PC-3 (cell line): Measurements from ENCODE around the gene ECEL1. TPM values are rescaled to one million over a fixed set of nuclear protein-coding genes. Genes with fewer than 3 reads are reported as not detected.

Experiments
- ATAC-seq: fragments of 200-7000 bp; cut with Tn5 transposase; 2 replicates; pipeline ENCODE4 v1.9.1; 2020; ENCODE audit warnings: mild to moderate bottlenecking, moderate library complexity
- BruUV-seq: library from RNA; stranded (reverse); fragments of 400-500 nt; replicated peaks from 2 replicates; lab custom pipeline; 2021; lab: Mats Ljungman, UMichigan
- CTCF ChIA-PET: fragments of 300-600 bp; sonication (Branson Sonifier 250); formaldehyde crosslinking; loops from one replicate; lab custom pipeline; 2022; ENCODE audit warnings: antibody characterized with exemption; lab: Charles Lee
- POLR2A ChIA-PET: fragments of 300-600 bp; sonication (Branson Sonifier 250); formaldehyde crosslinking; loops from one replicate; lab custom pipeline; 2022; ENCODE audit warnings: antibody characterized with exemption; ENCODE audit not compliant: unreplicated experiment; lab: Charles Lee
- DNase-seq: peaks from one replicate; pipeline ENCODE4 v3.0.0-alpha.2; 2015
- H2AFZ ChIP-seq: fragments of 300-600 bp; sonication (generic); 2 replicates; pipeline ENCODE4 v1.6.0; 2016; ENCODE audit warnings: antibody characterized with exemption, low read length
- H3F3A ChIP-seq: fragments of 300-600 bp; sonication (generic); one replicate; pipeline ENCODE4 v1.6.0; 2017; ENCODE audit warnings: antibody characterized with exemption, low read length, control low read depth, mild to moderate bottlenecking; ENCODE audit not compliant: unreplicated experiment
- H3K27ac ChIP-seq: fragments of 300-600 bp; sonication (generic); 2 replicates; pipeline ENCODE4 v1.5.1; 2016; ENCODE audit warnings: mild to moderate bottlenecking, low read length
- H3K27me3 ChIP-seq: fragments of 300-600 bp; sonication (generic); 2 replicates; pipeline ENCODE4 v1.6.1; 2016; ENCODE audit warnings: low read length, mixed read lengths
- H3K36me3 ChIP-seq: fragments of 300-600 bp; sonication (generic); 2 replicates; pipeline ENCODE4 v1.6.1; 2016; ENCODE audit warnings: low read depth, mixed run types, low read length, mixed read lengths
- H3K4me1 ChIP-seq: fragments of 300-600 bp; sonication (generic); 2 replicates; pipeline ENCODE4 v1.5.1; 2016; ENCODE audit warnings: low read length; ENCODE audit not compliant: insufficient read depth
- H3K4me2 ChIP-seq: fragments of 300-600 bp; sonication (generic); 2 replicates; pipeline ENCODE4 v1.6.0; 2016; ENCODE audit warnings: low read length
- H3K4me3 ChIP-seq: fragments of 300-600 bp; sonication (generic); 2 replicates; pipeline ENCODE4 v1.5.1; 2016; ENCODE audit warnings: mild to moderate bottlenecking, low read length, mixed read lengths
- H3K79me2 ChIP-seq: fragments of 300-600 bp; sonication (generic); 2 replicates; pipeline ENCODE4 v1.6.1; 2017; ENCODE audit warnings: low read length, mixed read lengths
- H3K9ac ChIP-seq: fragments of 300-600 bp; sonication (generic); 2 replicates; pipeline ENCODE4 v1.6.0; 2016; ENCODE audit warnings: mild to moderate bottlenecking, low read length
- H3K9me2 ChIP-seq: fragments of 300-600 bp; sonication (generic); replicated peaks from 2 replicates; pipeline ENCODE4 v1.6.1; 2016; ENCODE audit warnings: mixed run types, low read length, mixed read lengths
- H3K9me3 ChIP-seq: fragments of 300-600 bp; sonication (generic); 2 replicates; pipeline ENCODE4 v1.6.1; 2016; ENCODE audit warnings: low read length, mixed read lengths
- H4K20me1 ChIP-seq: fragments of 300-600 bp; sonication (generic); 2 replicates; pipeline ENCODE4 v1.6.1; 2016; ENCODE audit warnings: low read length, mixed read lengths
- EZH2 ChIP-seq: fragments of 300-600 bp; sonication (generic); IDR thresholded peaks from one replicate; pipeline ENCODE4 v1.6.1; 2017; ENCODE audit warnings: antibody characterized with exemption, mild to moderate bottlenecking, low read length; ENCODE audit not compliant: unreplicated experiment
- EZH2phosphoT487 ChIP-seq: fragments of 300-600 bp; sonication (generic); IDR thresholded peaks from 2 replicates; pipeline ENCODE4 v1.6.1; 2018; ENCODE audit warnings: mild to moderate bottlenecking, antibody characterized with exemption, low read length, borderline replicate concordance
- intact Hi-C: fragments of 100-400 bp; cut with micrococcal nuclease; formaldehyde crosslinking; loops from 2 replicates; pipeline ENCODE4 v1.9.0; 2023
- total RNA-seq: library from RNA; depleted of rRNA; stranded (reverse); fragments of >200 nt; gene quantifications from 2 replicates; pipeline ENCODE4 v1.2.3, GENCODE V29; 2014; rRNA removed
- TF ChIP-seq, protein P1 (sequence below): fragments of 300-600 bp; sonication (generic); conservative IDR thresholded peaks from 2 replicates; pipeline ENCODE4 v1.5.1; 2017; ENCODE audit warnings: antibody characterized with exemption, low read depth, mild to moderate bottlenecking, low read length

Gene ECEL1
- total RNA-seq, 1 experiment from 2014 or later: not detected

DNA sequence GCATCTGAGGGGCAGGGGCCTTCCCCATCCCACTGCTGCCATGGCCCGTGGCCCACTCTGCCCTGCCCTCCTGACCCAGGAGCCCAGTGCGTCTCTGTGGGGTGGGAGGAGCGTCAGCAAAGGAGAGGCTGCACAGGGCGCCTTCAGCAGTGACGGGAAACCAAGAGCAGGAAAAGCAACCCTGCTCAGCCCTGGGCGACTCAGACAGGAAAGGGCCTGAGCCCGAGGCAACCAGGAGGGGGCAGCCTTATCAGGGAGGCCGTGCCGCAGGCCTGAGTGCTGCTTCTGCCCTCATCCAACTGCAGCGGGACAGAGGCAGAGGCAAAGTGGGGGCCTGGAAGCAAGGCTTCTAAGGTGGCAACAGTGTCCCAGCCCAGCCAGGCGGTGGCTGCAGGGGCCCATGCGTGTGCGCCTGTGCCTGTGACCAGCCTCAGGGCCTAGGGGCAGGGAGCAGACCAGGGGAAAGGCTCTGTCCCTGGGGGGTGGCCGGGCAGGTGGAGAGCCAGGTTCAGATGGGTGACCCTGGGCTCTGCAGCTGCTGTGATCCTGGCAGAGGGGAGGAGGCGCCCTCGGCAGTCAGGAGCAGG lies 54.9 kb downstream of the ECEL1 start:
- Histone ChIP-seq H3K27ac (no peak overlapping the region), H2AFZ (no peak overlapping the region), H3K79me2 (no peaks in the 10 kb centered on the region), H3K9me3 (no peaks in the 10 kb centered on the region), H4K20me1 (no peaks in the 10 kb centered on the region), H3K36me3 (no peaks in the 10 kb centered on the region), H3K4me2 (no peak overlapping the region), H3K4me3 (no peak overlapping the region), H3K27me3 (no peaks in the 10 kb centered on the region), H3K4me1 (no peaks in the 10 kb centered on the region), H3K9me2 (no peaks in the 10 kb centered on the region), H3F3A (no peaks in the 10 kb centered on the region), H3K9ac (no peak overlapping the region)
- ChIA-PET POLR2A (no interaction called here), CTCF (no interaction called here)
- intact Hi-C loops: no loop called here
- ATAC-seq: peak; percentile 42; the same call in 1 of the 2 replicates
- BruUV-seq: no TSS peak
- DNase-seq: peak; percentile 13
- no peak for TF ChIP-seq EZH2phosphoT487
- no peak for TF ChIP-seq EZH2
- TF ChIP-seq, protein P1, sequence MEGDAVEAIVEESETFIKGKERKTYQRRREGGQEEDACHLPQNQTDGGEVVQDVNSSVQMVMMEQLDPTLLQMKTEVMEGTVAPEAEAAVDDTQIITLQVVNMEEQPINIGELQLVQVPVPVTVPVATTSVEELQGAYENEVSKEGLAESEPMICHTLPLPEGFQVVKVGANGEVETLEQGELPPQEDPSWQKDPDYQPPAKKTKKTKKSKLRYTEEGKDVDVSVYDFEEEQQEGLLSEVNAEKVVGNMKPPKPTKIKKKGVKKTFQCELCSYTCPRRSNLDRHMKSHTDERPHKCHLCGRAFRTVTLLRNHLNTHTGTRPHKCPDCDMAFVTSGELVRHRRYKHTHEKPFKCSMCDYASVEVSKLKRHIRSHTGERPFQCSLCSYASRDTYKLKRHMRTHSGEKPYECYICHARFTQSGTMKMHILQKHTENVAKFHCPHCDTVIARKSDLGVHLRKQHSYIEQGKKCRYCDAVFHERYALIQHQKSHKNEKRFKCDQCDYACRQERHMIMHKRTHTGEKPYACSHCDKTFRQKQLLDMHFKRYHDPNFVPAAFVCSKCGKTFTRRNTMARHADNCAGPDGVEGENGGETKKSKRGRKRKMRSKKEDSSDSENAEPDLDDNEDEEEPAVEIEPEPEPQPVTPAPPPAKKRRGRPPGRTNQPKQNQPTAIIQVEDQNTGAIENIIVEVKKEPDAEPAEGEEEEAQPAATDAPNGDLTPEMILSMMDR: no peak; the same call in 1 of the 2 replicates

DNA sequence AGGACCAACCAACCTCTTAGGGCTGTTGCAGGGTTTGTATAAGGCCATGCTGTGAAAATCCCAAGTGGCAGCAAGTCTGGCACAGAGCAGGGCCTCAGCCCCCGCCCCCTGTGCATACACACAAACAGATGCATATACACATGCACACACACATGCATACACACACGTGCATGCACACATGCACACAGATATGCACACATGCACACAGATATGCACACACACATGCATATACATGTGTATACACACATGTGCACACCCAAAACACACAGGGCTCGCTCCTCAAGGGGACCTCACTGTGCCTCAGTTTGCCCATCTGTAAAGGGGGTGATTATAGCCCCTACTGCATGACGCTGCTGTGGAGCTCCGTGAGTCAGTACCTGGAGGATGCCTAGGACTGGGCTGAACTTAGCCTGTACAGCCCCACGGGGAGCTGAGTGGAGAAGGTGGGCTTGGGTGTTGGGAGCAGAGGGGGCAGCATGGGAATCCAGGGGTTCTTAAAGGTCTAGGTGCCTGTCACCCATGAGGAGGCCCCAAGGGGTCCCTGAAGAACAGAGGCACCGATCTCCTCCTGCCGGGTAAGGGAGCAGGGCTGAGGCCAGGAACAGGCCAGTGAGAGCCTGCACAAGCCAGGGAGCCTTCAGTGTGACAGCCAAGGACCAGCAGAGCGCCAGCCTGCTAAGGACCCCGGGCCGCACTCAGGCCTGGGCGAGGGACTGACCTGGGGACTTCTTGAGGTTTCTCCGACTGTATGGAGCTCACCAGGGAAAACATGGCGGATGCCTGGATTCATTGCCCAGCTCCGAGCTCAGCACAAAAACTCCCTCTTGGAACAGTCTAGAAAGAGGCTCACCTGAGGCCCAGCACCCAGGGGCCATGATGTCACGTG lies 55.7 kb downstream of the ECEL1 start:
- H3K36me3 ChIP-seq: no peaks in the 10 kb centered on the region
- H3K9me3 ChIP-seq: no peaks in the 10 kb centered on the region
- ChIA-PET CTCF (no interaction called here), POLR2A (no interaction called here)
- H4K20me1 ChIP-seq: no peaks in the 10 kb centered on the region
- H3K4me3 ChIP-seq: no peak overlapping the region
- H3K9ac ChIP-seq: no peak overlapping the region
- DNase-seq: no peak
- no TSS peak for BruUV-seq
- TF ChIP-seq EZH2phosphoT487 (no peak), EZH2 (no peak)
- TF ChIP-seq, protein P1: no peak
- H3K4me2 ChIP-seq: no peak overlapping the region
- no peak overlapping the region for H2AFZ ChIP-seq
- no peaks in the 10 kb centered on the region for H3F3A ChIP-seq
- intact Hi-C loops: no loop called here
- H3K27me3 ChIP-seq: no peaks in the 10 kb centered on the region
- H3K4me1 ChIP-seq: no peaks in the 10 kb centered on the region
- H3K9me2 ChIP-seq: no peaks in the 10 kb centered on the region
- no peaks in the 10 kb centered on the region for H3K79me2 ChIP-seq
- ATAC-seq: no peak
- no peak overlapping the region for H3K27ac ChIP-seq

Other genes starting within 250 kb of the ECEL1 start
- 8.6 and 14.4 TPM in 2 replicates for gene ALPP, start 109.1 kb downstream of the ECEL1 start, total RNA-seq
- 0.12 and 0.18 TPM in 2 replicates for gene ALPG, start 81.0 kb downstream of the ECEL1 start, total RNA-seq
- not detected in 2 replicates for gene ALPI, start 31.7 kb downstream of the ECEL1 start, total RNA-seq
- not detected in 2 replicates for gene PRSS56, start 32.6 kb upstream of the ECEL1 start, total RNA-seq
- gene CHRND, start 38.3 kb upstream of the ECEL1 start, total RNA-seq: not detected in 2 replicates
- not detected in 2 replicates for gene CHRNG, start 51.9 kb upstream of the ECEL1 start, total RNA-seq
- gene TIGD1, start 62.7 kb upstream of the ECEL1 start, total RNA-seq: 5.9 and 6.3 TPM in 2 replicates
- 53.9 and 55.1 TPM in 2 replicates for gene EIF4E2, start 62.9 kb upstream of the ECEL1 start, total RNA-seq
- 0.07 TPM in 1 of 2 replicates, not detected in the other for gene EFHD1, start 145.8 kb upstream of the ECEL1 start, total RNA-seq
- gene GIGYF2, start 209.5 kb upstream of the ECEL1 start, total RNA-seq: 41.3 and 56.2 TPM in 2 replicates